HepG2 (cell line): ENCODE results near the gene KCNC2. TPM values are rescaled to one million over a fixed set of nuclear protein-coding genes. Genes with fewer than 3 reads are reported as not detected.

Experiments used
- ATAC-seq: fragments of 200-7000 bp; cut with Tn5 transposase; 3 replicates; pipeline ENCODE4 v1.9.1; 2020; ENCODE audit warnings: mild to moderate bottlenecking, moderate library complexity
- BruUV-seq: library from RNA; stranded (reverse); fragments of 400-500 nt; replicated peaks from 2 replicates; lab custom pipeline; 2021; lab: Mats Ljungman, UMichigan
- CTCF ChIA-PET: fragments of 300-600 bp; formaldehyde crosslinking; extraction: SDS; loops from one replicate; lab custom pipeline; 2021; ENCODE audit warnings: low total read pairs, inconsistent platforms, low intra/inter-chr PET ratio; lab: Yijun Ruan, JAX
- POLR2A ChIA-PET: fragments of 350-600 bp; sonication (Branson Sonifier 250); formaldehyde crosslinking; loops from one replicate; lab custom pipeline; 2020; ENCODE audit warnings: antibody characterized with exemption, inconsistent platforms; lab: Yijun Ruan, JAX
- DNase-seq: peaks from one replicate; pipeline ENCODE4 v3.0.0-alpha.2; 2015; ENCODE audit warnings: low spot score
- FAIRE-seq: peaks from 3 replicates; lab custom pipeline; 2011; peaks lifted over from hg19 to GRCh38; lab: Jason Lieb, UNC
- H2AFZ ChIP-seq: one replicate; pipeline ENCODE4 v1.6.1; 2011; ENCODE audit warnings: low read length, inconsistent platforms
- H3K27ac ChIP-seq: fragments of 300-600 bp; 3 replicates; pipeline ENCODE4 v1.8.0; 2011; ENCODE audit warnings: mixed run types, mild to moderate bottlenecking, mixed read lengths, low read length, inconsistent platforms; ENCODE audit not compliant: insufficient read depth; ENCODE audit errors: extremely low read length
- H3K27me3 ChIP-seq, 2 experiments: fragments of 200-600 bp in 1 of 2; 2 replicates in 1 of 2; 3 replicates in 1 of 2; pipeline versions ENCODE4 v1.6.0 to v1.8.0; 2011; ENCODE audit warnings: low read length in 2 of 2, mild to moderate bottlenecking in 2 of 2, moderate library complexity in 2 of 2, inconsistent platforms in 1 of 2; ENCODE audit not compliant: insufficient read depth in 2 of 2, control insufficient read depth in 1 of 2
- H3K36me3 ChIP-seq, 2 experiments: fragments of 200-600 bp in 1 of 2; replicated peaks in 1 of 2; 2 replicates in 1 of 2; 3 replicates in 1 of 2; pipeline versions ENCODE4 v1.5.1 to v1.8.0; 2011; ENCODE audit warnings: low read length in 2 of 2, inconsistent platforms in 1 of 2; ENCODE audit not compliant: insufficient read depth in 2 of 2, control insufficient read depth in 1 of 2
- H3K4me1 ChIP-seq: 2 replicates; pipeline ENCODE4 v1.5.1; 2012; ENCODE audit warnings: low read length, inconsistent platforms; ENCODE audit not compliant: insufficient read depth
- H3K4me2 ChIP-seq: 2 replicates; pipeline ENCODE4 v1.6.0; 2011; ENCODE audit warnings: low read depth, low read length, inconsistent platforms
- H3K4me3 ChIP-seq, 3 experiments: fragments of 200-600 bp in 1 of 3; sonication (generic), shearing (Covaris generic) in 1 of 3; replicated peaks in 1 of 3; 2 replicates each; pipeline ENCODE4 v1.5.1; 2011 to 2016; ENCODE audit warnings: low read length in 3 of 3, inconsistent platforms in 2 of 3, low read depth in 2 of 3, mild to moderate bottlenecking in 2 of 3, control low read depth in 1 of 3, mixed read lengths in 1 of 3; ENCODE audit not compliant: insufficient read depth in 1 of 3
- H3K79me2 ChIP-seq: one replicate; pipeline ENCODE4 v1.6.1; 2011; ENCODE audit warnings: low read length, inconsistent platforms; ENCODE audit not compliant: insufficient read depth
- H3K9ac ChIP-seq: 2 replicates; pipeline ENCODE4 v1.6.0; 2011; ENCODE audit warnings: mild to moderate bottlenecking, low read depth, low read length, inconsistent platforms; ENCODE audit not compliant: insufficient read depth
- H3K9me3 ChIP-seq: 2 replicates; pipeline ENCODE4 v1.5.1; 2012; ENCODE audit warnings: mild to moderate bottlenecking, low read length
- H4K20me1 ChIP-seq: 2 replicates; pipeline ENCODE4 v1.6.0; 2011; ENCODE audit warnings: inconsistent platforms, mild to moderate bottlenecking, low read length, moderate library complexity; ENCODE audit not compliant: insufficient read depth
- ARNT ChIP-seq: fragments of 450-650 bp; IDR thresholded peaks from 2 replicates; pipeline ENCODE4 v1.6.1; 2017
- HINFP ChIP-seq: sonication (generic); formaldehyde crosslinking; IDR thresholded peaks from 2 replicates; pipeline ENCODE4 v1.4.0; 2020; ENCODE audit warnings: low read depth, mild to moderate bottlenecking, missing genetic modification reagents
- KDM3A ChIP-seq: IDR thresholded peaks from 2 replicates; pipeline ENCODE4 v1.6.1; 2018; ENCODE audit warnings: low read depth, missing compliant biosample characterization
- MAFF ChIP-seq: IDR thresholded peaks from 2 replicates; pipeline ENCODE4 v1.6.1; 2011; ENCODE audit warnings: low read depth, low read length, improper control_type of control experiment
- MXI1 ChIP-seq: IDR thresholded peaks from 3 replicates; pipeline ENCODE4 v1.6.1; 2012; ENCODE audit warnings: low read depth, low read length, inconsistent platforms, borderline replicate concordance
- NFRKB ChIP-seq: fragments of 450-650 bp; IDR thresholded peaks from 2 replicates; pipeline ENCODE4 v1.6.1; 2017
- SIN3B ChIP-seq: fragments of 150-350 bp; IDR thresholded peaks from 2 replicates; pipeline ENCODE4 v1.6.1; 2014; ENCODE audit warnings: low read length
- TAF15 ChIP-seq: fragments of 200-400 bp; formaldehyde crosslinking; IDR thresholded peaks from one replicate; pipeline ENCODE4 v1.6.1; 2018; ENCODE audit warnings: mild to moderate bottlenecking, low read depth, low read length; ENCODE audit not compliant: poor library complexity, severe bottlenecking
- TCF7L2 ChIP-seq: IDR thresholded peaks from 2 replicates; pipeline ENCODE4 v1.6.1; 2011; ENCODE audit warnings: mild to moderate bottlenecking, low read depth, low read length, moderate library complexity
- ZNF256 ChIP-seq: sonication (generic); formaldehyde crosslinking; conservative IDR thresholded peaks from 2 replicates; pipeline ENCODE4 v1.4.0; 2020; ENCODE audit warnings: missing genetic modification reagents
- ZNF260 ChIP-seq: sonication (generic); formaldehyde crosslinking; IDR thresholded peaks from 2 replicates; pipeline ENCODE4 v1.4.0; 2020; ENCODE audit warnings: missing genetic modification reagents, low read depth, mild to moderate bottlenecking, borderline replicate concordance
- ZNF33A ChIP-seq: sonication (generic); formaldehyde crosslinking; IDR thresholded peaks from 2 replicates; pipeline ENCODE4 v1.5.1; 2020; ENCODE audit warnings: missing genetic modification reagents, mild to moderate bottlenecking, moderate library complexity, borderline replicate concordance
- ZNF691 ChIP-seq: sonication (generic); formaldehyde crosslinking; IDR thresholded peaks from 2 replicates; pipeline ENCODE4 v1.4.0; 2020; ENCODE audit warnings: missing genetic modification reagents, low read depth, mild to moderate bottlenecking, borderline replicate concordance
- ZSCAN22 ChIP-seq: sonication (generic); formaldehyde crosslinking; IDR thresholded peaks from 2 replicates; pipeline ENCODE4 v1.4.0; 2020; ENCODE audit warnings: mild to moderate bottlenecking, missing genetic modification reagents
- WGBS: methylation state at CpG from one replicate; pipeline ENCODE4 v1.1.6; 2017; ENCODE audit warnings: low lambda C conversion rate; 5-methylcytosine and 5-hydroxymethylcytosine counted together
- in situ Hi-C: cut with HindIII; loops from 2 replicates; pipeline ENCODE4 v1.10.0; 2017; ENCODE audit warnings: low pct_unique_long_range_greater_than_20kb; ENCODE audit not compliant: extremely low pct_ligation_motif_present
- intact Hi-C: fragments of 100-400 bp; cut with micrococcal nuclease; formaldehyde crosslinking; loops from one replicate; pipeline ENCODE4 v1.10.0; 2022; ENCODE audit not compliant: unreplicated experiment
- polyA plus RNA-seq, 8 experiments: library from polyadenylated mRNA; depleted of rRNA in 3 of 8; stranded (reverse) in 7 of 8; unstranded in 1 of 8; fragments of >200 nt; fragmentation: Illumina TruSeq in 4 of 8; extraction: Trizol in 4 of 8; gene quantifications; 2 replicates each; pipeline versions ENCODE4 v1.2.1 to v1.2.3, GENCODE V29; 2011 to 2016; ENCODE audit warnings: low read depth in 4 of 8, missing spikeins in 1 of 8, mixed read lengths in 1 of 8; ENCODE audit not compliant: insufficient read depth in 1 of 8
- total RNA-seq, 5 experiments: library from RNA; depleted of rRNA; stranded (reverse); fragments of >200 nt; fragmentation: Illumina TruSeq; extraction: Trizol; gene quantifications; 2 replicates each; pipeline ENCODE4 v1.2.3, GENCODE V29; 2016; ENCODE audit warnings: low read depth in 1 of 5
- TF ChIP-seq, protein P1 (sequence below): sonication (generic); formaldehyde crosslinking; IDR thresholded peaks from one replicate; pipeline ENCODE4 v1.5.1; 2020; ENCODE audit warnings: mild to moderate bottlenecking, missing genetic modification reagents; ENCODE audit errors: not compliant biosample characterization

The KCNC2 gene
- total and polyA plus RNA-seq, 2 of the 13 experiments (the other 11 are each of a cell fraction or from before 2014, with no cell fraction given): not detected

- FAIRE-seq (no peak), DNase-seq (no peak), ATAC-seq (no peak)
- Histone ChIP-seq H3K9me3 (no peaks in the 10 kb centered on the region), H3K4me3 (no peak overlapping the region), H2AFZ (no peak overlapping the region), H3K9ac (no peak overlapping the region), H3K79me2 (no peaks in the 10 kb centered on the region), H3K27me3 (no peaks in the 10 kb centered on the region), H3K36me3 (no peaks in the 10 kb centered on the region), H3K4me2 (no peak overlapping the region), H4K20me1 (no peaks in the 10 kb centered on the region), H3K4me1 (no peaks in the 10 kb centered on the region), H3K27ac (no peak overlapping the region)
- no TSS peak for BruUV-seq
- in situ Hi-C loops (no loop called here), intact Hi-C loops (no loop called here)
- POLR2A ChIA-PET: no interaction called here
- no peak for TF ChIP-seq MAFF
- TF ChIP-seq, protein P1, sequence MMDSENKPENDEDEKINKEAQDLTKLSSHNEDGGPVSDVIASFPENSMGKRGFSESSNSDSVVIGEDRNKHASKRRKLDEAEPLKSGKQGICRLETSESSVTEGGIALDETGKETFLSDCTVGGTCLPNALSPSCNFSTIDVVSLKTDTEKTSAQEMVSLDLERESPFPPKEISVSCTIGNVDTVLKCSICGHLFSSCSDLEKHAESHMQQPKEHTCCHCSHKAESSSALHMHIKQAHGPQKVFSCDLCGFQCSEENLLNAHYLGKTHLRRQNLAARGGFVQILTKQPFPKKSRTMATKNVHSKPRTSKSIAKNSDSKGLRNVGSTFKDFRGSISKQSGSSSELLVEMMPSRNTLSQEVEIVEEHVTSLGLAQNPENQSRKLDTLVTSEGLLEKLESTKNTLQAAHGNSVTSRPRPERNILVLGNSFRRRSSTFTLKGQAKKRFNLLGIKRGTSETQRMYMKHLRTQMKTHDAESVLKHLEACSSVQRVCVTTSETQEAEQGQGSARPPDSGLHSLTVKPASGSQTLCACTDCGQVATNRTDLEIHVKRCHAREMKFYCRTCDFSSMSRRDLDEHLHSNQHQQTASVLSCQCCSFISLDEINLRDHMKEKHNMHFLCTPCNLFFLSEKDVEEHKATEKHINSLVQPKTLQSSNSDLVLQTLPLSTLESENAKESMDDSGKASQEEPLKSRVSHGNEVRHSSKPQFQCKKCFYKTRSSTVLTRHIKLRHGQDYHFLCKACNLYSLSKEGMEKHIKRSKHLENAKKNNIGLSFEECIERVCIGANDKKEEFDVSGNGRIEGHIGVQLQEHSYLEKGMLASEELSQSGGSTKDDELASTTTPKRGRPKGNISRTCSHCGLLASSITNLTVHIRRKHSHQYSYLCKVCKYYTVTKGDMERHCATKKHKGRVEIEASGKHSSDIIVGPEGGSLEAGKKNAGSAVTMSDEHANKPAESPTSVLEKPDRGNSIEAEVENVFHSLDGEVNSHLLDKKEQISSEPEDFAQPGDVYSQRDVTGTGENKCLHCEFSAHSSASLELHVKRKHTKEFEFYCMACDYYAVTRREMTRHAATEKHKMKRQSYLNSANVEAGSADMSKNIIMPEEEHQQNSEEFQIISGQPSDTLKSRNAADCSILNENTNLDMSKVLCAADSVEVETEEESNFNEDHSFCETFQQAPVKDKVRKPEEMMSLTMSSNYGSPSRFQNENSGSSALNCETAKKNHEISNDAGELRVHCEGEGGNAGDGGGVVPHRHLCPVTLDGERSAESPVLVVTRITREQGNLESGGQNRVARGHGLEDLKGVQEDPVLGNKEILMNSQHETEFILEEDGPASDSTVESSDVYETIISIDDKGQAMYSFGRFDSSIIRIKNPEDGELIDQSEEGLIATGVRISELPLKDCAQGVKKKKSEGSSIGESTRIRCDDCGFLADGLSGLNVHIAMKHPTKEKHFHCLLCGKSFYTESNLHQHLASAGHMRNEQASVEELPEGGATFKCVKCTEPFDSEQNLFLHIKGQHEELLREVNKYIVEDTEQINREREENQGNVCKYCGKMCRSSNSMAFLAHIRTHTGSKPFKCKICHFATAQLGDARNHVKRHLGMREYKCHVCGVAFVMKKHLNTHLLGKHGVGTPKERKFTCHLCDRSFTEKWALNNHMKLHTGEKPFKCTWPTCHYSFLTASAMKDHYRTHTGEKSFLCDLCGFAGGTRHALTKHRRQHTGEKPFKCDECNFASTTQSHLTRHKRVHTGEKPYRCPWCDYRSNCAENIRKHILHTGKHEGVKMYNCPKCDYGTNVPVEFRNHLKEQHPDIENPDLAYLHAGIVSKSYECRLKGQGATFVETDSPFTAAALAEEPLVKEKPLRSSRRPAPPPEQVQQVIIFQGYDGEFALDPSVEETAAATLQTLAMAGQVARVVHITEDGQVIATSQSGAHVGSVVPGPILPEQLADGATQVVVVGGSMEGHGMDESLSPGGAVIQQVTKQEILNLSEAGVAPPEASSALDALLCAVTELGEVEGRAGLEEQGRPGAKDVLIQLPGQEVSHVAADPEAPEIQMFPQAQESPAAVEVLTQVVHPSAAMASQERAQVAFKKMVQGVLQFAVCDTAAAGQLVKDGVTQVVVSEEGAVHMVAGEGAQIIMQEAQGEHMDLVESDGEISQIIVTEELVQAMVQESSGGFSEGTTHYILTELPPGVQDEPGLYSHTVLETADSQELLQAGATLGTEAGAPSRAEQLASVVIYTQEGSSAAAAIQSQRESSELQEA (CRISPR knock-in tag): no peak
- TF ChIP-seq ZSCAN22 (CRISPR knock-in tag): no peak
- TF ChIP-seq HINFP (CRISPR knock-in tag): no peak
- no peak for TF ChIP-seq KDM3A (CRISPR knock-in tag)
- no peak for TF ChIP-seq TAF15
- no peak for TF ChIP-seq SIN3B
- TF ChIP-seq ZNF691 (CRISPR knock-in tag): no peak
- no peak for TF ChIP-seq TCF7L2
- no peak for TF ChIP-seq ARNT
- TF ChIP-seq NFRKB: no peak
- no peak for TF ChIP-seq ZNF33A
- TF ChIP-seq ZNF256 (CRISPR knock-in tag): no peak
- TF ChIP-seq ZNF260: no peak
- no peak for TF ChIP-seq MXI1
- 0% methylated on average over 1 of the region's 1 CpG for WGBS
- CTCF ChIA-PET: no interaction called here
Observed at GRCh38 chr12:75154388-75154787, 55.3 kb downstream of the KCNC2 start.
